Ishikawa (cell line): ENCODE results near the gene RETREG1.

Experiments used
- CEBPB ChIP-seq: IDR thresholded peaks from 2 replicates; pipeline ENCODE4 v1.6.1; 2012
- CREB1 ChIP-seq: IDR thresholded peaks from 2 replicates; pipeline ENCODE4 v1.6.1; 2012; ENCODE audit warnings: low read depth
- EP300 ChIP-seq: IDR thresholded peaks from 2 replicates; pipeline ENCODE4 v1.6.1; 2012; ENCODE audit warnings: borderline replicate concordance
- FOXM1 ChIP-seq: IDR thresholded peaks from 2 replicates; pipeline ENCODE4 v1.6.1; 2012; ENCODE audit warnings: low read depth, borderline replicate concordance
- REST ChIP-seq: IDR thresholded peaks from 2 replicates; pipeline ENCODE4 v1.6.1; 2012; ENCODE audit warnings: low read depth, mild to moderate bottlenecking
- YY1 ChIP-seq: IDR thresholded peaks from 2 replicates; pipeline ENCODE4 v1.6.1; 2012; ENCODE audit warnings: low read depth

GRCh38 chr5:16612007-16612406 is 4.8 kb downstream of the RETREG1 start:
- TF ChIP-seq REST (no peak), EP300 (no peak), CREB1 (no peak), CEBPB (no peak), FOXM1 (no peak), YY1 (no peak)
